Upper lobe of left lung (tissue), 6 donors: Measurements from ENCODE around the gene DEPP1. TPM values are rescaled to one million over a fixed set of nuclear protein-coding genes. Genes with fewer than 3 reads are reported as not detected.
A peak's percentile ranks its signal among the peaks of the same experiment; 100 is the strongest.

Source experiments
- ATAC-seq, 2 donors: fragments of 200-7000 bp; cut with Tn5 transposase; one replicate each; pipeline ENCODE4 v1.9.1; 2022; ENCODE audit warnings: mild to moderate bottlenecking in 2 of 2, moderate library complexity in 2 of 2; ENCODE audit not compliant: low FRiP score in 2 of 2
- DNase-seq, 2 donors: peaks; one replicate each; pipeline ENCODE4 v3.0.0-alpha.2; 2019 to 2020
- H3K27ac ChIP-seq, 4 donors: fragments of 200-600 bp; sonication (generic); one replicate each; pipeline ENCODE4 v1.5.1; 2016 to 2019
- H3K27me3 ChIP-seq, 4 donors: fragments of 200-600 bp; sonication (generic); one replicate each; pipeline ENCODE4 v1.5.1; 2017 to 2019
- H3K36me3 ChIP-seq, 4 donors: fragments of 200-600 bp; sonication (generic); one replicate each; pipeline ENCODE4 v1.5.1; 2016 to 2019
- H3K4me1 ChIP-seq, 4 donors: fragments of 200-600 bp; sonication (generic); one replicate each; pipeline ENCODE4 v1.5.1; 2018 to 2019
- H3K4me3 ChIP-seq, 4 donors: fragments of 200-600 bp; sonication (generic); one replicate each; pipeline ENCODE4 v1.5.1; 2017 to 2019; ENCODE audit warnings: mild to moderate bottlenecking in 2 of 4, moderate library complexity in 1 of 4
- H3K9me3 ChIP-seq, 4 donors: fragments of 200-600 bp; sonication (generic); one replicate each; pipeline ENCODE4 v1.5.1; 2018 to 2019
- CTCF ChIP-seq, 6 experiments: fragments of 450-650 bp in 4 of 6; fragments of 200-600 bp in 2 of 6; sonication (generic) in 2 of 6; IDR thresholded peaks; one replicate each; pipeline ENCODE4 v1.5.1; 2016 to 2019; ENCODE audit warnings: antibody characterized with exemption in 6 of 6
- EP300 ChIP-seq, 4 donors: sonication (generic); formaldehyde crosslinking; IDR thresholded peaks; one replicate each; pipeline ENCODE4 v1.5.1; 2017; ENCODE audit warnings: antibody characterized with exemption in 4 of 4, control low read depth in 2 of 4
- POLR2A ChIP-seq, 4 donors: fragments of 450-650 bp; IDR thresholded peaks; one replicate each; pipeline ENCODE4 v1.5.1; 2016 to 2017; ENCODE audit warnings: antibody characterized with exemption in 4 of 4, mild to moderate bottlenecking in 2 of 4
- POLR2AphosphoS5 ChIP-seq, 2 donors: sonication (generic); formaldehyde crosslinking; IDR thresholded peaks; one replicate each; pipeline ENCODE4 v1.5.1; 2017; ENCODE audit warnings: antibody characterized with exemption in 2 of 2
- WGBS, 2 donors: methylation state at CpG; one replicate each; pipeline ENCODE4 v1.1.5; 2017 to 2018; 5-methylcytosine and 5-hydroxymethylcytosine counted together
- total RNA-seq, 6 donors: library from RNA; depleted of rRNA in 4 of 6; stranded (reverse); fragments of >200 nt in 4 of 6; gene quantifications; one replicate each; pipeline versions ENCODE4 v1.1.0 to v1.2.1, GENCODE V29; 2016 to 2021
- donor health status: DM: no; HTN: no; CAD: no; lungs with moderate emphysema.
- donor health status: DM: no; HTN: yes; CAD: no; lungs with severe emphysema.

The DEPP1 gene
- total RNA-seq, 6 donors from 2014 or later, result 42.0 to 405 (median 95.6) TPM

- ATAC-seq (no peak), DNase-seq (no peak)
- Histone ChIP-seq H3K4me1 (peaks cover 70 to 87% (median 70%) of the 10 kb centered on the region in 4 donors), H3K27me3 (no peaks in the 10 kb centered on the region), H3K27ac (peak overlapping the region in 3 of 4 donors; percentile 84 to 92 (median 87)), H3K4me3 (no peak overlapping the region), H3K36me3 (peaks cover 0 to 24% (median 13%) of the 10 kb centered on the region in 4 donors), H3K9me3 (no peaks in the 10 kb centered on the region)
- TF ChIP-seq EP300 (IDR thresholded peaks at IDR 0.05), result no peak
- no peak for TF ChIP-seq POLR2A (IDR thresholded peaks at IDR 0.05)
- TF ChIP-seq CTCF (IDR thresholded peaks at IDR 0.05), result no peak
- TF ChIP-seq POLR2AphosphoS5 (IDR thresholded peaks at IDR 0.05), result no peak
- WGBS, 2 donors, result 71 to 75% methylated on average over 11 of the region's 11 CpGs
Measured at GRCh38 chr10:44993922-44994751, 15.5 kb upstream of the DEPP1 start.

- peaks cover 70 to 84% (median 71%) of the 10 kb centered on the region in 4 donors for H3K4me1 ChIP-seq
- peak overlapping the region in 3 of 4 donors; percentile 52 to 92 (median 87) for H3K27ac ChIP-seq
- DNase-seq, result no peak
Measured at GRCh38 chr10:44993226-44993921, 14.8 kb upstream of the DEPP1 start.

GRCh38 chr10:44992732-44993225, 14.2 kb upstream of the DEPP1 start:
- TF ChIP-seq POLR2AphosphoS5 (IDR thresholded peaks at IDR 0.05) (no peak), POLR2A (IDR thresholded peaks at IDR 0.05) (no peak), CTCF (IDR thresholded peaks at IDR 0.05) (no peak), EP300 (IDR thresholded peaks at IDR 0.05) (no peak)
- Histone ChIP-seq H3K4me3 (no peak overlapping the region), H3K27ac (peak overlapping the region in 3 of 4 donors; percentile 52 to 92 (median 87)), H3K27me3 (no peaks in the 10 kb centered on the region), H3K4me1 (peaks cover 64 to 80% (median 67%) of the 10 kb centered on the region in 4 donors), H3K36me3 (peaks cover 0 to 32% (median 13%) of the 10 kb centered on the region in 4 donors), H3K9me3 (no peaks in the 10 kb centered on the region)
- WGBS, 2 donors, result 89 to 98% methylated on average over 7 to 8 of the region's 8 CpGs
- ATAC-seq, result no peak
- DNase-seq, result no peak

More at GRCh38 chr10:44993226-44993921, 14.8 kb upstream of the DEPP1 start:
- no peaks in the 10 kb centered on the region for H3K27me3 ChIP-seq
- no peak for ATAC-seq
- H3K36me3 ChIP-seq, result peaks cover 0 to 28% (median 13%) of the 10 kb centered on the region in 4 donors
- H3K4me3 ChIP-seq, result no peak overlapping the region
- 66 to 93% methylated on average over 4 to 14 of the region's 14 CpGs for WGBS, 2 donors
- TF ChIP-seq CTCF (IDR thresholded peaks at IDR 0.05) (no peak), EP300 (IDR thresholded peaks at IDR 0.05) (no peak)
- no peaks in the 10 kb centered on the region for H3K9me3 ChIP-seq

- Histone ChIP-seq H3K36me3 (peaks cover 0 to 32% (median 13%) of the 10 kb centered on the region in 4 donors), H3K27me3 (no peaks in the 10 kb centered on the region), H3K4me1 (peaks cover 58 to 80% (median 64%) of the 10 kb centered on the region in 4 donors), H3K9me3 (no peaks in the 10 kb centered on the region), H3K27ac (peak overlapping the region in 3 of 4 donors; percentile 52 to 92 (median 87)), H3K4me3 (no peak overlapping the region)
- TF ChIP-seq POLR2AphosphoS5 (IDR thresholded peaks at IDR 0.05) (no peak), EP300 (IDR thresholded peaks at IDR 0.05) (no peak), POLR2A (IDR thresholded peaks at IDR 0.05) (no peak), CTCF (IDR thresholded peaks at IDR 0.05) (no peak)
- DNase-seq (no peak), ATAC-seq (no peak)
- 81 to 94% methylated on average over 6 to 9 of the region's 11 CpGs for WGBS, 2 donors
Measured at GRCh38 chr10:44992070-44992731, 13.6 kb upstream of the DEPP1 start.
